KG1 (cell line): ENCODE measurements around the gene PROP1.
"Not testable (repeated sequence)": the region's sequence is repeated elsewhere in the genome, so short reads cannot be mapped to it uniquely, and the experiment has no call there.

Experiments
- DNase-seq: peaks from one replicate; lab custom pipeline; 2025; lab: John Stamatoyannopoulos, UW

The PROP1 gene

DNA sequence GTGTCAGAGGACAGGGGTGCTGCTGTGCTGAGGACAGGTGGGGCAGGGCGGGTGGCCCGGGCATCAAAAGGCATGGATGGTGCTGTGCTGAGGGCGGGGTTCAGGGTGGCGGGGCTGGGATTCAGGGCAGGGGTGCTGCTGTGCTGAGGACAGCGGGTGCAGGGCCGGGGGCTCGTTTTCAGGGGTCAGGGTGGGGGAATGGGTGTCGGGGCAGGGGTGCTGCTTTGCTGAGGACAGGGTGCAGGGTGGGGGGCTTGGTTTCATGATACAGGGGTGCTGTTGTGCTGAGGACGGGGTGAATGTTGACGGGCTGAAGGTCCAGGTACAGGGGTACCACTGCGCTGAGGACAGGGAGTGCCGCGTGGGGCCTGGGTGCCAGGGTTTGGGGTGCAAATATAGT is 50.9 kb downstream of the PROP1 start:
- DNase-seq = not testable (repeated sequence)

DNA sequence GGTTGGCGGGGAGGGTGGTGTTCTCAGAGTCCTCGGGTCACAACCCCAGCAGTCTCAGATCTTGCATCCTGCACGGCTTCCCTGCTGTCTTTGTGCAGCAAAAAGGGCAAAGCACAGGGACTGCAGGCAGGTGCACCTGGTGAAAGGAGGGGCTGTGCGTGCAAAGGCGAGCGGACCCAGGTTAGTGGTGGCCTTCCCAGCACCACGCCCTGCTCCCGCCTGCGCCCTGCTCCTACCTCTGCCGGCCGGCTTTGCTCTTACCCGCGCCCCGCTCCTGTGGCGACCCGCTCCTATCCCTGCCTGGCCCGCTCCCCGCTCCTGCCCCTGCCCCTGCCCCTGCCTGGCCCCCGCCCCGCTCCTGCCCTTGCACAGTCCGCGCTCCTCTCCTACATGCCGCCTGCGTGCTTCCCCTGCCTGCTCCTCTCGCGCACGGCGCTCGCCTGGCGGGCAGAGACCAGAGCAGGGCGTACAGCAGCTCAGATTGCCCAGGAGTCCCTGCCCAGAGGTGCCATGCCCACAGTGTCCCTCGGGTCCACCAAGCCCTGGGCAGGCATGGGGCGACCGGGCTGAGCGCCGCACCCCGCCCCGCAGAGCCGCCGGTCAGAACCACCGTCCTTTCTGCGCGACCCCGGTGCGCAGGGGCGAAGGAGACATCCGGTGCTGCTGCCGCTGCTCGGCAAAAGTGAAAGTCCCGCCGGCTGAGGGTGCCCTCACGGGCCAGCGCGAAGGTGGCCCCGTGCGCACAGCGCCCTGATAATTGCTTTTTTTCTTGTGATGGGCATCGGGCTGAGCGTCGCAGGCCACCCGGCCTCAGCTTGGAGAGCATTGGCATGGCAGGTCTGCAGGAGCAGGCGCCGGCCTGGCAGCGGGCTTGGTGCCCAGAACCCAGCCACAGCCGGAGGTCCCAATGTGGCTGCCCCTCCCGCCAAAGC is 52.0 kb downstream of the PROP1 start:
- DNase-seq = not testable (repeated sequence)

DNA sequence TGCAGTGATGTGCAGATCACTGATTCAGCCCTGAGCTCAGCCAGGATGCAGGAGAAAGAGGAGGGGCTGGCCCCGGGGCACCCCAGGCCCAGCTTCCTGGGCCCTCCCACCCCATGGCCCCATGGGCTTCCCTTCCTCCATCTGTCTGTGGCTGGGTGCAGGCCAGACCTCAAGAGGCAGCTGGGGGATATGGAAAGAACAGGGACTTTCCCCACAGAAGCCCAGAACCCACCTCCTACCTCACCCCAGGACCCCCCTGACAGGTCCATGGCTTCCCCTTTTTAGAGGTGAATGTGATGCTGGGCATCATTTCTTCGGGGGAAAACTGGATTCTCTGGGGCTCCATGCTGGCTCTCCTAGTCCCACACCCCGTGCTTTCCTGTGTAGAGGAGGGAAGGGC is 53.1 kb downstream of the PROP1 start:
- not testable (repeated sequence) for DNase-seq
